GM18909 (cell line): ENCODE results near the gene CAMTA1.
"Not testable (repeated sequence)": the region's sequence is repeated elsewhere in the genome, so short reads cannot be mapped to it uniquely, and the experiment has no call there.

Source experiments
- ATAC-seq: cut with Tn5 transposase; IDR thresholded peaks from one replicate; pipeline ENCODE4 v1.9.1; 2021; ENCODE audit warnings: mild to moderate bottlenecking; ENCODE audit not compliant: unreplicated experiment, poor library complexity

CAMTA1 gene

GRCh38 chr1:7363450-7363849 lies 578.2 kb downstream of the CAMTA1 start:
- ATAC-seq, result no peak

GRCh38 chr1:7365706-7366105 lies 580.5 kb downstream of the CAMTA1 start:
- ATAC-seq, result no peak

GRCh38 chr1:7366286-7366954 lies 581.2 kb downstream of the CAMTA1 start:
- ATAC-seq, result no peak

GRCh38 chr1:7366955-7367665 lies 581.9 kb downstream of the CAMTA1 start:
- ATAC-seq, result no peak

GRCh38 chr1:7369866-7370265 lies 584.6 kb downstream of the CAMTA1 start:
- no peak for ATAC-seq

GRCh38 chr1:7371926-7372325 lies 586.7 kb downstream of the CAMTA1 start:
- no peak for ATAC-seq

- ATAC-seq, result no peak
These were observed 587.3 kb downstream of the CAMTA1 start for GRCh38 chr1:7372477-7373120.

GRCh38 chr1:7373251-7373650 lies 588.0 kb downstream of the CAMTA1 start:
- ATAC-seq, result no peak

GRCh38 chr1:7373876-7374562 lies 588.8 kb downstream of the CAMTA1 start:
- no peak for ATAC-seq

GRCh38 chr1:7374563-7375160 lies 589.4 kb downstream of the CAMTA1 start:
- ATAC-seq, result no peak

GRCh38 chr1:7375329-7375728 lies 590.1 kb downstream of the CAMTA1 start:
- no peak for ATAC-seq

- ATAC-seq, result no peak
These were observed 590.8 kb downstream of the CAMTA1 start for GRCh38 chr1:7375781-7376660.

GRCh38 chr1:7376676-7377075 lies 591.4 kb downstream of the CAMTA1 start:
- no peak for ATAC-seq

- ATAC-seq, result no peak
These were observed 593.3 kb downstream of the CAMTA1 start for GRCh38 chr1:7378346-7379130.

GRCh38 chr1:7379441-7379971 lies 594.3 kb downstream of the CAMTA1 start:
- ATAC-seq, result no peak

GRCh38 chr1:7380068-7380467 lies 594.8 kb downstream of the CAMTA1 start:
- not testable (repeated sequence) for ATAC-seq

- ATAC-seq, result no peak
These were observed 595.5 kb downstream of the CAMTA1 start for GRCh38 chr1:7380712-7381111.

GRCh38 chr1:7381729-7382128 lies 596.5 kb downstream of the CAMTA1 start:
- ATAC-seq, result not testable (repeated sequence)

GRCh38 chr1:7382971-7383370 lies 597.7 kb downstream of the CAMTA1 start:
- no peak for ATAC-seq
